Activated effector memory CD4-positive, alpha-beta T cell treated with anti-CD3 and anti-CD28 coated beads, Interleukin-2, amount 50 U/mL, for 16 hours (primary cell): ENCODE measurements around the gene PTPRU.

Experiments used
- DNase-seq: peaks from one replicate; pipeline ENCODE4 v3.0.0-alpha.2; 2020

PTPRU gene

GRCh38 chr1:29320156-29320940, 84.0 kb downstream of the PTPRU start:
- no peak for DNase-seq

- DNase-seq: no peak
Measured at GRCh38 chr1:29321176-29321575, 84.9 kb downstream of the PTPRU start.

- no peak for DNase-seq
Measured at GRCh38 chr1:29322147-29322694, 85.9 kb downstream of the PTPRU start.

GRCh38 chr1:29322861-29323585, 86.7 kb downstream of the PTPRU start:
- no peak for DNase-seq

GRCh38 chr1:29323636-29324035, 87.3 kb downstream of the PTPRU start:
- DNase-seq: no peak

- no peak for DNase-seq
Measured at GRCh38 chr1:29324202-29324601, 87.9 kb downstream of the PTPRU start.

GRCh38 chr1:29324771-29325351, 88.5 kb downstream of the PTPRU start:
- DNase-seq: no peak

- no peak for DNase-seq
Measured at GRCh38 chr1:29325675-29326074, 89.4 kb downstream of the PTPRU start.

- DNase-seq: no peak
Measured at GRCh38 chr1:29326123-29326522, 89.8 kb downstream of the PTPRU start.

- DNase-seq: no peak
Measured at GRCh38 chr1:29327223-29327935, 91.1 kb downstream of the PTPRU start.

- no peak for DNase-seq
Measured at GRCh38 chr1:29329022-29329775, 92.9 kb downstream of the PTPRU start.

- DNase-seq: no peak
Measured at GRCh38 chr1:29330089-29330488, 93.8 kb downstream of the PTPRU start.

GRCh38 chr1:29330856-29331255, 94.5 kb downstream of the PTPRU start:
- DNase-seq: no peak

- no peak for DNase-seq
Measured at GRCh38 chr1:29331309-29331708, 95.0 kb downstream of the PTPRU start.

- no peak for DNase-seq
Measured at GRCh38 chr1:29331729-29332128, 95.4 kb downstream of the PTPRU start.

GRCh38 chr1:29332204-29332603, 95.9 kb downstream of the PTPRU start:
- DNase-seq: no peak

- no peak for DNase-seq
Measured at GRCh38 chr1:29333008-29333407, 96.7 kb downstream of the PTPRU start.

GRCh38 chr1:29335573-29335972, 99.3 kb downstream of the PTPRU start:
- no peak for DNase-seq

- no peak for DNase-seq
Measured at GRCh38 chr1:29338908-29339575, 102.7 kb downstream of the PTPRU start.

- DNase-seq: no peak
Measured at GRCh38 chr1:29341936-29342335, 105.6 kb downstream of the PTPRU start.

- no peak for DNase-seq
Measured at GRCh38 chr1:29342351-29342750, 106.0 kb downstream of the PTPRU start.

GRCh38 chr1:29342983-29343382, 106.7 kb downstream of the PTPRU start:
- DNase-seq: no peak
